Adrenal gland (tissue), 12 donors: ENCODE measurements around the gene GRB10. TPM values are rescaled to one million over a fixed set of nuclear protein-coding genes. Genes with fewer than 3 reads are reported as not detected.

ENCODE experiments used
- DNase-seq, 7 donors: peaks; one replicate each; pipeline ENCODE4 v3.0.0-alpha.2; 2019 to 2020
- H3K27ac ChIP-seq, 5 donors: fragments of 200-600 bp; sonication (generic) in 4 of 5; 1 replicate in 3 of 5; 2 replicates in 2 of 5; pipeline versions ENCODE4 v1.5.1 to v1.8.0; 2016 to 2020; ENCODE audit warnings: mild to moderate bottlenecking in 1 of 5
- H3K27me3 ChIP-seq: fragments of 200-600 bp; 2 replicates; pipeline ENCODE4 v1.8.0; 2021
- H3K36me3 ChIP-seq, 2 donors: fragments of 200-600 bp; replicated peaks in 1 of 2; 1 replicate in 1 of 2; 2 replicates in 1 of 2; pipeline versions ENCODE4 v1.5.1 to v1.8.0; 2018 to 2022
- H3K4me1 ChIP-seq, 2 donors: fragments of 200-600 bp; replicated peaks in 1 of 2; 1 replicate in 1 of 2; 2 replicates in 1 of 2; pipeline versions ENCODE4 v1.5.1 to v1.8.0; 2018 to 2021
- H3K4me3 ChIP-seq, 4 donors: fragments of 200-600 bp; sonication (generic) in 3 of 4; one replicate each; pipeline ENCODE4 v1.5.1; 2016 to 2018
- H3K9me3 ChIP-seq, 3 donors: fragments of 200-600 bp; sonication (generic) in 1 of 3; replicated peaks in 1 of 3; 1 replicate in 2 of 3; 2 replicates in 1 of 3; pipeline versions ENCODE4 v1.5.1 to v1.8.0; 2016 to 2021
- CTCF ChIP-seq, 6 experiments: fragments of 450-650 bp in 4 of 6; fragments of 200-600 bp in 2 of 6; sonication (generic) in 1 of 6; IDR thresholded peaks; 1 replicate in 5 of 6; 2 replicates in 1 of 6; pipeline versions ENCODE4 v1.5.1 to v1.8.0; 2016 to 2021; ENCODE audit warnings: antibody characterized with exemption in 6 of 6, mild to moderate bottlenecking in 2 of 6, moderate library complexity in 1 of 6
- POLR2A ChIP-seq, 2 donors: fragments of 450-650 bp; IDR thresholded peaks; one replicate each; pipeline ENCODE4 v1.6.1; 2017; ENCODE audit warnings: antibody characterized with exemption in 2 of 2, mild to moderate bottlenecking in 2 of 2, moderate library complexity in 1 of 2
- WGBS, 4 donors: extraction: QIAGEN DNeasy Blood & Tissue Kit in 2 of 4; methylation state at CpG; one replicate each; pipeline versions ENCODE4 v1.1.5 to v1.1.7; 2013 to 2017; 5-methylcytosine and 5-hydroxymethylcytosine counted together
- intact Hi-C, 2 donors: fragments of 100-400 bp; cut with DNase I; formaldehyde crosslinking; loops; one replicate each; pipeline versions ENCODE4 v1.14.1 to v1.15.0; 2022 to 2023
- polyA plus RNA-seq, 3 donors: library from polyadenylated mRNA; stranded (reverse); fragments of 200-250 nt in 2 of 3; fragments of 350-450 nt in 1 of 3; fragmentation: Illumina TruSeq in 1 of 3; extraction: RNeasy Lipid Tissue Mini Kit (QIAGEN cat#74804) in 1 of 3; gene quantifications; one replicate each; pipeline ENCODE4 v1.2.3, GENCODE V29; 2013 to 2014
- total RNA-seq, 9 donors: library from RNA; depleted of rRNA in 4 of 9; stranded (reverse); fragments of >200 nt in 4 of 9; fragments of 120-200 nt in 1 of 9; fragmentation: NEBNext Ultra II Directional in 1 of 9; extraction: Animal tissue kit (Norgen Biotek cat#: 25700) in 1 of 9; gene quantifications; one replicate each; pipeline versions ENCODE4 v1.1.0 to v1.2.4, GENCODE V29; 2013 to 2023
- donor health status: healthy with polysubstance abuse.
- donor health status: Bipolar disorder and iron deficiency.
- donor health status: DM: yes; HTN: yes; CAD: no.
- donor health status: DM: no; HTN: no; CAD: no.
- donor health status: DM: no; HTN: no; CAD: no.
- donor health status: DM: yes; HTN: yes; CAD: no.

Gene GRB10
- total and polyA plus RNA-seq, 12 donors = 33.5 to 158 (median 67.3) TPM

- H3K4me3 ChIP-seq = no peak overlapping the region
- no peak for TF ChIP-seq POLR2A (IDR thresholded peaks at IDR 0.05)
- no peak for TF ChIP-seq CTCF (IDR thresholded peaks at IDR 0.05)
- no peaks in the 10 kb centered on the region for H3K9me3 ChIP-seq
- 79 to 89% (median 84%) methylated on average over 10 of the region's 10 CpGs for WGBS, 4 donors
- intact Hi-C loops = loop anchor here in 1 of 2 donors (10.0 kb wide), 1 partner anchor 445 kb away; no protein-coding TSS in a partner anchor
- H3K4me1 ChIP-seq = no peaks in the 10 kb centered on the region
- no peak for DNase-seq
- no peaks in the 10 kb centered on the region for H3K27me3 ChIP-seq
- peaks cover 0 to 14% of the 10 kb centered on the region in 2 donors for H3K36me3 ChIP-seq
- no peak overlapping the region for H3K27ac ChIP-seq
Observed at GRCh38 chr7:50629238-50629901, 153.3 kb downstream of the GRB10 start.

- intact Hi-C loops = loop anchor here in 1 of 2 donors (10.0 kb wide), 1 partner anchor 446 kb away; no protein-coding TSS in a partner anchor
Observed at GRCh38 chr7:50628434-50629084, 154.1 kb downstream of the GRB10 start.

GRCh38 chr7:50627824-50628361, 154.8 kb downstream of the GRB10 start:
- 88 to 97% (median 90%) methylated on average over 9 to 17 of the region's 17 CpGs for WGBS, 4 donors
- intact Hi-C loops = loop anchor here in 1 of 2 donors (10.0 kb wide), 1 partner anchor 447 kb away; no protein-coding TSS in a partner anchor
- TF ChIP-seq POLR2A (IDR thresholded peaks at IDR 0.05) (no peak), CTCF (IDR thresholded peaks at IDR 0.05) (no peak)
- H3K36me3 ChIP-seq = peaks cover 0 to 14% of the 10 kb centered on the region in 2 donors
- H3K9me3 ChIP-seq = no peaks in the 10 kb centered on the region
- DNase-seq = no peak
- H3K27me3 ChIP-seq = no peaks in the 10 kb centered on the region
- no peaks in the 10 kb centered on the region for H3K4me1 ChIP-seq
- H3K27ac ChIP-seq = no peak overlapping the region
- no peak overlapping the region for H3K4me3 ChIP-seq

More at GRCh38 chr7:50628434-50629084, 154.1 kb downstream of the GRB10 start:
- Histone ChIP-seq H3K27me3 (no peaks in the 10 kb centered on the region), H3K9me3 (no peaks in the 10 kb centered on the region), H3K36me3 (peaks cover 0 to 14% of the 10 kb centered on the region in 2 donors), H3K4me1 (no peaks in the 10 kb centered on the region), H3K27ac (no peak overlapping the region), H3K4me3 (no peak overlapping the region)
- WGBS, 4 donors = 90 to 94% (median 91%) methylated on average over 1 to 6 of the region's 6 CpGs
- TF ChIP-seq POLR2A (IDR thresholded peaks at IDR 0.05) (no peak), CTCF (IDR thresholded peaks at IDR 0.05) (no peak)
- DNase-seq = no peak

- TF ChIP-seq CTCF (IDR thresholded peaks at IDR 0.05) = no peak
- intact Hi-C loops = loop anchor here in 1 of 2 donors (10.0 kb wide), 1 partner anchor 449 kb away; no protein-coding TSS in a partner anchor
- Histone ChIP-seq H3K9me3 (no peaks in the 10 kb centered on the region), H3K4me3 (no peak overlapping the region), H3K36me3 (peaks cover 0 to 14% of the 10 kb centered on the region in 2 donors), H3K27ac (no peak overlapping the region), H3K27me3 (no peaks in the 10 kb centered on the region), H3K4me1 (no peaks in the 10 kb centered on the region)
- 86 to 95% (median 94%) methylated on average over 3 of the region's 3 CpGs for WGBS, 4 donors
- DNase-seq = no peak
Observed at GRCh38 chr7:50626286-50626685, 156.4 kb downstream of the GRB10 start.
